Fibroblast of skin of left quadriceps (primary cell): ENCODE data around the gene SHANK3.
"Not testable (repeated sequence)": the region's sequence is repeated elsewhere in the genome, so short reads cannot be mapped to it uniquely, and the experiment has no call there.

ENCODE experiments used
- DNase-seq, 2 experiments: peaks; one replicate each; pipeline ENCODE4 v3.0.0-alpha.2; 2013; ENCODE audit warnings: low read depth in 2 of 2

Gene SHANK3

GRCh38 chr22:50653256-50653655 lies 19.4 kb upstream of the SHANK3 start:
- no peak for DNase-seq

- not testable (repeated sequence) for DNase-seq
Observed at GRCh38 chr22:50654664-50655063, 18.0 kb upstream of the SHANK3 start.

GRCh38 chr22:50656122-50657070 lies 16.2 kb upstream of the SHANK3 start:
- DNase-seq, result peak; percentile 17 to 28

- no peak for DNase-seq
Observed at GRCh38 chr22:50657925-50658324, 14.7 kb upstream of the SHANK3 start.

- DNase-seq, result not testable (repeated sequence)
Observed at GRCh38 chr22:50659711-50660110, 12.9 kb upstream of the SHANK3 start.

GRCh38 chr22:50660306-50660705 lies 12.3 kb upstream of the SHANK3 start:
- DNase-seq, result no peak

- no peak for DNase-seq
Observed at GRCh38 chr22:50665212-50665611, 7.4 kb upstream of the SHANK3 start.

- DNase-seq, result no peak
Observed at GRCh38 chr22:50665738-50666137, 6.9 kb upstream of the SHANK3 start.

GRCh38 chr22:50670513-50670912 lies 2.1 kb upstream of the SHANK3 start:
- DNase-seq, result no peak

GRCh38 chr22:50670914-50671538 lies 1.6 kb upstream of the SHANK3 start:
- DNase-seq, result no peak

GRCh38 chr22:50671641-50672040 lies 982 bp upstream of the SHANK3 start:
- no peak for DNase-seq

GRCh38 chr22:50672041-50672440 lies 582 bp upstream of the SHANK3 start:
- DNase-seq, result no peak

- no peak for DNase-seq
Observed at GRCh38 chr22:50673231-50674129, 857 bp downstream of the SHANK3 start.

- DNase-seq, result no peak
Observed at GRCh38 chr22:50674130-50674500, 1.5 kb downstream of the SHANK3 start.

GRCh38 chr22:50674606-50675552 lies 2.3 kb downstream of the SHANK3 start:
- DNase-seq, result no peak

GRCh38 chr22:50675553-50676179 lies 3.0 kb downstream of the SHANK3 start:
- DNase-seq, result no peak

GRCh38 chr22:50676180-50676636 lies 3.6 kb downstream of the SHANK3 start:
- DNase-seq, result no peak

- no peak for DNase-seq
Observed at GRCh38 chr22:50676661-50677492, 4.3 kb downstream of the SHANK3 start.

GRCh38 chr22:50677493-50678217 lies 5.0 kb downstream of the SHANK3 start:
- DNase-seq, result no peak
